HUES6 (cell line): ENCODE measurements around the gene ABCG2.
"Not testable (repeated sequence)": the region's sequence is repeated elsewhere in the genome, so short reads cannot be mapped to it uniquely, and the experiment has no call there.

Experiments used
- H3K27ac ChIP-seq: 2 replicates; pipeline ENCODE4 v1.7.0; 2013; ENCODE audit warnings: low read depth, mild to moderate bottlenecking, low read length, inconsistent platforms
- H3K27me3 ChIP-seq: 2 replicates; pipeline ENCODE4 v1.6.1; 2013; ENCODE audit warnings: low read length; ENCODE audit not compliant: control insufficient read depth, insufficient read depth
- H3K36me3 ChIP-seq: 2 replicates; pipeline ENCODE4 v1.6.1; 2013; ENCODE audit warnings: low read length; ENCODE audit not compliant: control insufficient read depth, insufficient read depth
- H3K4me1 ChIP-seq: 2 replicates; pipeline ENCODE4 v1.6.1; 2013; ENCODE audit warnings: low read length; ENCODE audit not compliant: control insufficient read depth, insufficient read depth
- H3K4me3 ChIP-seq: 2 replicates; pipeline ENCODE4 v1.5.1; 2013; ENCODE audit warnings: low read depth, low read length
- H3K9ac ChIP-seq: one replicate; pipeline ENCODE4 v1.6.1; 2013; ENCODE audit warnings: mild to moderate bottlenecking, low read length
- H3K9me3 ChIP-seq: 2 replicates; pipeline ENCODE4 v1.6.1; 2013; ENCODE audit warnings: low read depth, low read length; ENCODE audit not compliant: control insufficient read depth, insufficient read depth

Gene ABCG2

DNA sequence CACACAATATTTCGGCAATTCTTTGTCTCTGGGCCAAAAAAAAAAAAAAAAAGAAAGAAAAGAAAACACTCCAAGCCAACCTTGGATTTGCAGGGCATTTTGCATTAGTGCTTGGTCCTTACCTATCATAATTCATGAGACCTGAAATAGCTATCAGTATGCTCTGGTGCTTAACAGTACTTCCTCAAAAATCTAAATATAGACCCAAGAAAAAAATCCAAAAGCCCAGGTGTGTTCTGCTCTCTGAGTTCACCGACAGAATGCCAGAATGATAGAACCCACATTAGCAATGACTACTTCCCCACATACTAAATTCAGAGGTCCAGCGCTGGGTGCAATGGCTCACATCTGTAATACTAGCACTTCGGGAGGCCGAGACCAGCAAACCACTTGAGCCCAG lies 42.9 kb downstream of the ABCG2 start:
- Histone ChIP-seq H3K9me3 (peaks cover 28% of the 10 kb centered on the region), H3K36me3 (peaks cover 32% of the 10 kb centered on the region; the same call in 1 of the 2 replicates), H3K4me3 (no peak overlapping the region), H3K4me1 (no peaks in the 10 kb centered on the region), H3K27ac (no peak overlapping the region), H3K27me3 (no peaks in the 10 kb centered on the region), H3K9ac (no peak overlapping the region)

DNA sequence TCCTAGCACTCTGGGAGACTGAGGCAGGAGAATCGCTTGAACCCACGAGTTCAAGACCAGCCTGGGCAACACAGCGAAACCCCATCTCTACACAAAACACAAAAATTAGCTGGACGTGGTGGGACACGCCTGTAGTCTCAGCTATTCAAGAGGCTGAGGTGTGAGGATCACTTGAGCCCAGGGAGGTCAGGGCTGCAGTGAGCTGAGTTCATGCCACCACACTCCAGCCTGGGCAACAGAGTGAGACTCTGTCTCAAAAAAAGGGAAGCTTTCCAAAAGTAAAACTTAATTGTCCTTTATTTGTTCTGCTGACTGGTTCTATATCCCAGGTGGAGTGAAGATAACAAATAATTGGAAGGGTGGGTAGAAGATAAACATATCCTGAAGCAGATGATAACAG lies 45.6 kb downstream of the ABCG2 start:
- H3K9ac ChIP-seq: no peak overlapping the region
- H3K27me3 ChIP-seq: no peaks in the 10 kb centered on the region
- no peak overlapping the region for H3K27ac ChIP-seq
- no peaks in the 10 kb centered on the region for H3K4me1 ChIP-seq
- peaks cover 3% of the 10 kb centered on the region; the same call in 1 of the 2 replicates for H3K9me3 ChIP-seq
- H3K4me3 ChIP-seq: no peak overlapping the region
- peaks cover 6% of the 10 kb centered on the region; the same call in 1 of the 2 replicates for H3K36me3 ChIP-seq

DNA sequence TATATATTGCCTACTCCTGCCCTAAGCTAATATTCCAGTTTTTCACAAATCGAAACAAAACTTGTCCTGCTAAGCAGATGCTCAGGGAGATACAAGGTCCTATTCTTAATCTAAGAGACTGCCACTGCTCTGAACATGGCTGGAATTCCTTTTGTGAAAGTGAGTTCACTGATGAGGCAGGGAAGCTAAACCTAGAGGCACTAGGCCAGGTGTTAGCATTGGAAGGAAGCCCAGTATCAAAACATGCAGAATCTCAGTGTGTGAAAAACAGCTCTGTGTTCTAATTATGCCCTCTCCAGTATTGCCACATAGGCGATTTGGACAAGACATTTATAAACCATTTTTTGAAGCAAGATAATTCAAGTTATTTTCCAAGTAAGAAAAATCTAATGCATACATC lies 47.6 kb downstream of the ABCG2 start:
- no peak overlapping the region for H3K4me3 ChIP-seq
- H3K36me3 ChIP-seq: peaks cover 4% of the 10 kb centered on the region; the same call in 1 of the 2 replicates
- no peaks in the 10 kb centered on the region for H3K9me3 ChIP-seq
- H3K27ac ChIP-seq: no peak overlapping the region
- H3K9ac ChIP-seq: no peak overlapping the region
- H3K27me3 ChIP-seq: no peaks in the 10 kb centered on the region
- no peaks in the 10 kb centered on the region for H3K4me1 ChIP-seq

DNA sequence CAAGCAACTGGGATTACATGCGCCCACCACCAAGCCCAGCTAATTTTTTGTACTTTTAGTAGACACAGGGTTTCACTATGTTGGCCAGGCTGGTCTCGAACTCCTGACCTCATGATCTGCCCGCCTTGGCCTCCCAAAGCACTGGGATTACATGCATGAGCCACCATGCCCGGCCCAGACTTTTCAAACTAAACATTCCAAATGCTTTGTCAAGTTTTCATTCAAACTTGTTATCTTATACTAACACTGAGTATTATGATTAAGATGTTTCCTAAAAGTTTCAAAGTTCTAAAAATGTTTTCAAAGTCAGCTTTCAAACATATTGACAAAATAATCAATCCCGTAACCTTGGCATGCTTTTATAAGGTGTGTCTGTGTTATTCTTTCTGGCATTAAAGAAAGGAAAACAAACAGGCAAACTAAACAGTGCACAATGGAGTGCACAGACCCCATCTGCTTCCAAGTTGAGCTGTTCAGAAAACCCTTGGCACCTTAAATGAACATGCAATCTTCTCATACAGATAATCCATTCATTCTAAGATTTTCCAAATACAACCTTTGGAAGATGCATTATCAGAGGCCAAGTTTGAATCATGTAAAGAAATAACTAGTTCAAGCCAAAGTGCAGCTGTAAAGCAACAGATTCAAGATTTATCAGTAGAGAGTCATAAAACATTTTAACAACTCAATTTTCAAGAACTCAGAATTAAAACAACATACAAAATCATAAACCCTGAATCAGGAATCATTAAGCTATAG lies 49.1 kb downstream of the ABCG2 start:
- Histone ChIP-seq H3K36me3 (peaks cover 4% of the 10 kb centered on the region; the same call in 1 of the 2 replicates), H3K27me3 (no peaks in the 10 kb centered on the region), H3K4me3 (no peak overlapping the region), H3K9me3 (no peaks in the 10 kb centered on the region), H3K9ac (no peak overlapping the region), H3K27ac (0 out of 2 replicates have a peak overlapping the region, but pooled peaks have one; percentile 3), H3K4me1 (no peaks in the 10 kb centered on the region)

DNA sequence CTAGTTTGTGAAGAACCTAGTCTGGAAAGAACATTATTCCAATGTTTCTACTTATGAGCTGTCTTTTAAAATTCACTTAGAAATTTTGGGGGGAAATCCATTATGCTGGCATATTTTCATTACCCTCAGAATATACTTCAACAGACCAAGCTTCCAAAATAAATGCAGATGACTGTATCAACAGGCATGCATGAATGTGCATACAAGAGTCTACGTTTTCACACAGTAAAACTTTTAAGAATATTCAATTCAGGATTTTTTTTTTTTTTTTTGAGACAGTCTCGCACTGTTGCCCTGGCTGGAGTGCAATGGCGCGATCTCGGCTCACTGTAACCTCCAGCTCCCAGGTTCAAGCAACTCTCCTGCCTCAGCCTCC lies 49.7 kb downstream of the ABCG2 start:
- Histone ChIP-seq H3K27ac (no peak overlapping the region), H3K4me1 (no peaks in the 10 kb centered on the region), H3K27me3 (no peaks in the 10 kb centered on the region), H3K4me3 (no peak overlapping the region), H3K36me3 (peaks cover 4% of the 10 kb centered on the region; the same call in 1 of the 2 replicates), H3K9me3 (no peaks in the 10 kb centered on the region), H3K9ac (no peak overlapping the region)

GRCh38 chr4:88108108-88108465 lies 50.4 kb downstream of the ABCG2 start:
- H3K4me1 ChIP-seq, H3K27ac ChIP-seq, H3K36me3 ChIP-seq, H3K27me3 ChIP-seq, H3K9me3 ChIP-seq, H3K9ac ChIP-seq, H3K4me3 ChIP-seq: not testable (repeated sequence)

- Histone ChIP-seq H3K9ac (no peak overlapping the region), H3K36me3 (no peaks in the 10 kb centered on the region), H3K27me3 (no peaks in the 10 kb centered on the region), H3K4me1 (no peaks in the 10 kb centered on the region), H3K27ac (no peak overlapping the region), H3K4me3 (no peak overlapping the region), H3K9me3 (no peaks in the 10 kb centered on the region)
Measured at GRCh38 chr4:88107406-88108107, 50.9 kb downstream of the ABCG2 start.

DNA sequence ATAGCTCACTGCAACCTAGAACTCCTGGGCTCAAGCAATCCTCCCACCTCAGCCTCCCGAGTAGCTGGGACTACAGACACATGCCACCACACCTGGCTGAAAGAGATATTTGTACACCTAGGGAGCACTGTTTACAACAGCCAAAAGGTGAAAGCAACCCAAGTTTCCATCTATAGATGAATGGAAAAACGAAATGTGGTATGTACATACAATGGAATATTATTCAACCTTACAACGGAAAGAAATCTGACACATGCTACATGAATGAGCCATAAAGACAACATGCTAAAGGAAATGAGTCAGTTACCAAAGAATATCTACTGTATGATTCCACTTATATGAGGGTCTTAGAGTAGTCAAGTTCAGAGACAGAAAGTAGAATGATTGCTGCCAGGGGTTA lies 52.2 kb downstream of the ABCG2 start:
- H3K4me1 ChIP-seq: no peaks in the 10 kb centered on the region
- no peak overlapping the region for H3K27ac ChIP-seq
- no peak overlapping the region for H3K9ac ChIP-seq
- no peaks in the 10 kb centered on the region for H3K36me3 ChIP-seq
- no peaks in the 10 kb centered on the region for H3K27me3 ChIP-seq
- no peak overlapping the region for H3K4me3 ChIP-seq
- H3K9me3 ChIP-seq: no peaks in the 10 kb centered on the region

DNA sequence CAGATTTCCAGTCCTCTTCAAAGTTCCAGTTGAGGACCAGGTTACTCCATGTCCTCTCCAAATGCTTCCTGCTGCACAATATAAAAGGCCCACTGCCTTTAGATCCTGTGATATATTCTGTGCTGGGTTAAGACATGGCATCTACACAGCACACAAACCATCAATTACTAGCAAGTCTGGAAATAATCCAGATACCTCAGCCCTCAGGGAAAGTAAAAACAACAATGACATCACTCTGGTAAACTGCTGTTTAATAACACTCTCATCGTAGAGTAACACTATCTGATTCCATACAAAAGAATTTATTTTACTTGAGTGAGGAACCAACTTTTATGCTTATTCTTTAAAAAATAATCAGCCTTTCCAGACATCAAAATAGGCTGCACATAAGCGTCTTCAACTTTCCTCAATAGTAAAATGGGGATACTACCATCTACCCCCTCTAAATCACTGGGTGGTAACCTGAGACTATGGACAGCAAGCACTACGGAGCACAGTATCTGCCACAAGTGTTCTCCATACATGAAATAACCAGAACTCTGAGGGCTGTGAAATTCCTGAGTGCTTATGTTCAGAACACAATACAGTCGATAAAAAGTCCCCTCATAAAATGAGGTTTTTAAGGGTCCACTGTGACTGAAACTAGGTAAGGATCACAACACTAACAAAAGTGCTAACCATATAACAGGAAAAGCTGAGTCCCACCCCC lies 53.4 kb downstream of the ABCG2 start:
- Histone ChIP-seq H3K4me1 (no peaks in the 10 kb centered on the region), H3K27me3 (no peaks in the 10 kb centered on the region), H3K4me3 (no peak overlapping the region), H3K27ac (no peak overlapping the region), H3K36me3 (no peaks in the 10 kb centered on the region), H3K9me3 (no peaks in the 10 kb centered on the region), H3K9ac (no peak overlapping the region)

GRCh38 chr4:88102026-88102425 lies 56.4 kb downstream of the ABCG2 start:
- Histone ChIP-seq H3K9me3 (no peaks in the 10 kb centered on the region), H3K4me1 (no peaks in the 10 kb centered on the region), H3K9ac (no peak overlapping the region), H3K27ac (no peak overlapping the region), H3K36me3 (no peaks in the 10 kb centered on the region; the same call in 1 of the 2 replicates), H3K27me3 (no peaks in the 10 kb centered on the region), H3K4me3 (no peak overlapping the region)

- Histone ChIP-seq H3K4me3 (no peak overlapping the region), H3K27ac (no peak overlapping the region), H3K9ac (no peak overlapping the region), H3K4me1 (no peaks in the 10 kb centered on the region), H3K36me3 (no peaks in the 10 kb centered on the region; the same call in 1 of the 2 replicates), H3K9me3 (no peaks in the 10 kb centered on the region), H3K27me3 (no peaks in the 10 kb centered on the region)
Measured at GRCh38 chr4:88101165-88101564, 57.3 kb downstream of the ABCG2 start.
